Large intestine (tissue), 12 donors: ENCODE results near the gene FAM221A. TPM values are rescaled to one million over a fixed set of nuclear protein-coding genes. Genes with fewer than 3 reads are reported as not detected.

ENCODE experiments used
- DNase-seq, 2 donors: peaks; one replicate each; pipeline versions ENCODE4 v3.0.0 to v3.0.0-alpha.2; 2013
- H3K27ac ChIP-seq: one replicate; pipeline ENCODE4 v1.5.1; 2013; ENCODE audit warnings: low read length
- H3K27me3 ChIP-seq: 2 replicates; pipeline ENCODE4 v1.6.1; 2013; ENCODE audit warnings: low read length; ENCODE audit not compliant: control insufficient read depth, insufficient read depth
- H3K36me3 ChIP-seq: 2 replicates; pipeline ENCODE4 v1.6.1; 2013; ENCODE audit warnings: low read length; ENCODE audit not compliant: control insufficient read depth, insufficient read depth
- H3K4me1 ChIP-seq: one replicate; pipeline ENCODE4 v1.6.1; 2013; ENCODE audit warnings: low read length; ENCODE audit not compliant: control insufficient read depth, insufficient read depth
- H3K4me3 ChIP-seq: one replicate; pipeline ENCODE4 v1.5.1; 2013; ENCODE audit warnings: low read length
- H3K9me3 ChIP-seq: one replicate; pipeline ENCODE4 v1.6.1; 2013; ENCODE audit warnings: mild to moderate bottlenecking, low read depth, low read length, moderate library complexity; ENCODE audit not compliant: control insufficient read depth
- WGBS: methylation state at CpG from one replicate; pipeline ENCODE4 v1.1.5; 2013; ENCODE audit warnings: low lambda C conversion rate; ENCODE audit not compliant: insufficient coverage; 5-methylcytosine and 5-hydroxymethylcytosine counted together
- long read RNA-seq, 11 donors: transcript quantifications; one replicate each; lab custom pipeline, GENCODE V29; 2026
- polyA plus RNA-seq: library from polyadenylated mRNA; unstranded; fragments of 120-200 nt; gene quantifications from one replicate; pipeline ENCODE4 v1.2.1, GENCODE V29; 2013

Gene FAM221A, protein sequence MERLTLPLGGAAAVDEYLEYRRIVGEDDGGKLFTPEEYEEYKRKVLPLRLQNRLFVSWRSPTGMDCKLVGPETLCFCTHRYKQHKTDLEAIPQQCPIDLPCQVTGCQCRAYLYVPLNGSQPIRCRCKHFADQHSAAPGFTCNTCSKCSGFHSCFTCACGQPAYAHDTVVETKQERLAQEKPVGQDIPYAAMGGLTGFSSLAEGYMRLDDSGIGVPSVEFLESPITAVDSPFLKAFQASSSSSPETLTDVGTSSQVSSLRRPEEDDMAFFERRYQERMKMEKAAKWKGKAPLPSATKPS
- polyA plus RNA-seq = 12.5 TPM
- long read RNA-seq, donor 1, partial matches to known transcripts = 6 of 7 reads
- long read RNA-seq, donor 1, other reads (novel, unspliced or antisense) = 0 of 7 reads
- long read RNA-seq, donor 2, partial matches to known transcripts = 0 of 8 reads
- long read RNA-seq, donor 2, other reads (novel, unspliced or antisense) = 0 of 8 reads
- long read RNA-seq, donor 3, partial matches to known transcripts = 0 of 4 reads
- long read RNA-seq, donor 3, other reads (novel, unspliced or antisense) = 0 of 4 reads
- long read RNA-seq, donor 4 = 0 reads
- long read RNA-seq, donor 5, partial matches to known transcripts = 0 of 2 reads
- long read RNA-seq, donor 5, other reads (novel, unspliced or antisense) = 0 of 2 reads
- long read RNA-seq, donor 6, partial matches to known transcripts = 0 of 2 reads
- long read RNA-seq, donor 6, other reads (novel, unspliced or antisense) = 0 of 2 reads
- long read RNA-seq, donor 7, partial matches to known transcripts = 0 of 1 reads
- long read RNA-seq, donor 7, other reads (novel, unspliced or antisense) = 0 of 1 reads
- long read RNA-seq, donor 8, partial matches to known transcripts = 0 of 2 reads
- long read RNA-seq, donor 8, other reads (novel, unspliced or antisense) = 0 of 2 reads
- long read RNA-seq, donor 9, partial matches to known transcripts = 0 of 5 reads
- long read RNA-seq, donor 9, other reads (novel, unspliced or antisense) = 0 of 5 reads
- long read RNA-seq, donor 10, partial matches to known transcripts = 0 of 4 reads
- long read RNA-seq, donor 10, other reads (novel, unspliced or antisense) = 0 of 4 reads
- long read RNA-seq, donor 11, partial matches to known transcripts = 0 of 2 reads
- long read RNA-seq, donor 11, other reads (novel, unspliced or antisense) = 0 of 2 reads

DNA sequence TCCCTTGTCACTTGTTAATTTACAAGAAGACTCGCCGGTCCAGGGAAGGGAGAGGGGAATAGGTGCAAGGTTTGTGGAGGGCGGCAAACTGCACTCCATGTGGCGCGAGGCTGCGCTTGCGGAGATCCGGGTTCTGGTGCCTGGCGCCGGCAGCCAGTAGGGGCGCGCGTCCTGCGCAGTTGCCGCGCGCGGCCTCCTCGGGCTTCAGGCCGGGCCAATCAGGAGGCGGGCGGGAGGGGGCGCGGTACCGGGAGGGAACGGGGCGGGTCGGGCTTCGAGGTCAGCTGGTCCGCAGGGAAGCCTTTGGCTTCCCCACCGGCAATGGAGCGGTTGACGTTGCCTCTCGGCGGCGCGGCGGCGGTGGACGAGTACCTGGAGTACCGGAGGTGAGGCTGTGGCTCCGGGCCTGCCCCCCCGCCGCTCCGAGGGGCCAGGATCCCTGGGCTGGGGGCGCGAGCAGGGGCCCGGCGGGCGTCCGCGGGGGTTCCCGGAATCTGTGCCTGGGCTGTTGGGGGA, at the start of gene FAM221A:
TSS of gene FAM221A (plus strand) at position 302 of the 516 bp plus-strand sequence. CDS start at position 322, 20 bp downstream.
- WGBS = no CpG with 5 or more reads among the region's 53 CpGs
- DNase-seq = peak; percentile 90 to 91
- Histone ChIP-seq H3K4me1 (peaks cover 5% of the 10 kb centered on the region), H3K36me3 (no peaks in the 10 kb centered on the region), H3K27me3 (no peaks in the 10 kb centered on the region), H3K4me3 (peak within 1 kb of the TSS; percentile 78), H3K9me3 (no peaks in the 10 kb centered on the region), H3K27ac (peak within 1 kb of the TSS; percentile 87)

DNA sequence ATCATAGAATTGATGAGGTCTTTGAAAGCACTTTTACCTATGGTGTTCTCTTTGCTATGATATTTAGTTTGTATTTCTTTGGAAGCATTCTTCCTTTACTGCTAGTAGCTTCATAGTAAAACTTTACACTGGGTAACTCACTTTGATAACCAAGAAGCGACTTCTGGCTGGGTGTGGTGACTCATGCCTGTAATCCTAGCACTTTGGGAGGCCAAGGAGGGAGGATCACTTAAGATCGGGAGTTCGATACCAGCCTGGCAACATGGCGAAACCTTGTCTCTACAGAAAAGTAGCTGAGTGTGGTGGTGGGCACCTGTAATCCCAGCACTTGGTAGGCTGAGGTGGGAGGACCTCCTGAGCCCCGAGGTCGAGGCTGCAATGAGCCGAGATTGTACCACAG, 46.6 kb upstream of the FAM221A start:
- Histone ChIP-seq H3K9me3 (peaks cover 3% of the 10 kb centered on the region), H3K36me3 (no peaks in the 10 kb centered on the region), H3K27me3 (no peaks in the 10 kb centered on the region), H3K4me1 (peaks cover 4% of the 10 kb centered on the region), H3K27ac (no peak overlapping the region), H3K4me3 (no peak overlapping the region)
- no CpG with 5 or more reads among the region's 7 CpGs for WGBS
- no peak for DNase-seq

DNA sequence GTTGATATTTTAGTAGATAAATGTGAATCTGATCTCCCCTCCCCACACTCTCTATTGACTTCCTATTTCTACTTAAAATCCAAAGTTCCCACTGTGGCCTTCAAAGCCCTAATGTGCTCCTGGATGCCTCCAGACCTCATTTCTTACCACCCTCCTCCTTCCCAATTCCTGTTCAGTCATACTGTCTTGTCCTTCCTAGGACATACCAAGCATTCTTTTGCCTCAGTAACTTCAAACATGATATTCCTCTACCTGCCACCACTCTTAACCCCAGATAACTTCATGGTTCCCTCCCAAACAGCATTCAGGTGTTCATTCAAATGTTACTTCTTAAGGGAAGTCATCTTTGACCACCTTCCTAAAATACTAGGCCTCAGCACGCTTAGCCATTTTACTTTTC, 34.2 kb upstream of the FAM221A start:
- Histone ChIP-seq H3K36me3 (no peaks in the 10 kb centered on the region), H3K9me3 (no peaks in the 10 kb centered on the region), H3K27me3 (no peaks in the 10 kb centered on the region), H3K4me3 (no peak overlapping the region), H3K27ac (no peak overlapping the region), H3K4me1 (no peaks in the 10 kb centered on the region)
- WGBS = 100% methylated on average over 1 of the region's 1 CpG
- no peak for DNase-seq

DNA sequence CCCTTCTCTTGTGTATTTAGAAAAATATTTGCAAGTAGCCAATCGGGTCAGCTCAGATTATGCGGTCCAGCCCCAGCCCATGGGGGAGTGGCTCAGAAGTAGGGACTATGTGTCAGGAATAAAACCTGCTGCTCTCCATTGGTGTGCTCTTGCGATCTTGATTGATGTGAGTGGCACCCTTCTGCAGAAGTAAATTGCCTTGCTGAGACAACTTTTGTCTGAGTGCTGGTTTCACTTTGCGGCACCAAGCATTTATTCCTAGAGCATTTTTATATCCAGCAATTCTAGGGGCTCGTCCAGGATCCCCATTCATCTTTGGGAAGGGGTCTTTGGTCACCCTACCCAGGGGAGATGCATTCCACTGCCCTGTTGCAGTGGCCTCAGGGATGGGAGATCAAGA, 26.1 kb upstream of the FAM221A start:
- Histone ChIP-seq H3K27me3 (no peaks in the 10 kb centered on the region), H3K9me3 (peaks cover 29% of the 10 kb centered on the region), H3K27ac (no peak overlapping the region), H3K4me3 (no peak overlapping the region), H3K36me3 (no peaks in the 10 kb centered on the region), H3K4me1 (no peaks in the 10 kb centered on the region)
- WGBS = no CpG with 5 or more reads among the region's 5 CpGs
- no peak for DNase-seq

DNA sequence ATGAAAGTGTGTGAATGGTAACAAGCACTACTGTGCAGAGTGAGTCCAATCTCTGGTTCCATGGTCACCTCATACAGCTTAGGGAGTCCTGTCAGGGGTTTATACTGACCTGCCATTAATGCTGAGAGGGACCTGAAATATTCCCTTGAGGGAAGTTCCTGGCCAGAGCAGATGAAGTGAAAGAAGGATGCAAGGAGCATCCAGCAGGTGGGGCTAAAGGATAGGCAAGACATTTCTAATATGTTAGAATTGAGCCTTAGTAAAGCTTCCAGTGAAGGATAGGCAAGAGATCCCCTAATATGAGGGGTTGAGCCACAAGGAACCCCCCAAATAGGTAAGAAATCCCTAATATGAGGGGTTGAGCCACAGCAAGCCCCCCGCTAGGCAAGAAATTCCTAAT, 25.5 kb upstream of the FAM221A start:
- no peaks in the 10 kb centered on the region for H3K4me1 ChIP-seq
- peaks cover 30% of the 10 kb centered on the region for H3K9me3 ChIP-seq
- no peaks in the 10 kb centered on the region for H3K36me3 ChIP-seq
- DNase-seq = no peak
- WGBS = no CpG with 5 or more reads among the region's 1 CpG
- H3K4me3 ChIP-seq = no peak overlapping the region
- no peak overlapping the region for H3K27ac ChIP-seq
- H3K27me3 ChIP-seq = no peaks in the 10 kb centered on the region

DNA sequence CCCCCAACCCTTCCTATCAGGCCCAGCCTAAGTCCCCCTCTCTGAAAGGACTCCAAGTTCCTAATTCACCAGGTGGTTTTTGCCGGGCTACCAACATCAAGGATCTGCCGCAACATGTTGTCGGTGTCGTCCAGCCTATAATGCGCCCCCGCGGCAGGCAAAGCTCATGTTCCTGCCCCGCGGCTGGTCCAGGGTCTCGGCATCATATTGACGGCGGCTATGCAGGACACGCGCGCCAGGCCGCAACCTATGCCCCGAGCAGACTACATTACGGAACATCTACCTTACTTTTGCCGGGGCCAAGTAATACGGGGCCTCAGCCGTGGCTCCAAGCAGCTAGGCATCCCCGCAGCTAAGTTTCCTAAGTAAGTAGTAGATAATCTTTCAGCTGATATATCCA, 24.6 kb upstream of the FAM221A start:
- no CpG with 5 or more reads among the region's 22 CpGs for whole genome bisulfite sequencing
- peaks cover 30% of the 10 kb centered on the region for H3K9me3 ChIP-seq
- H3K4me1 ChIP-seq = no peaks in the 10 kb centered on the region
- no peaks in the 10 kb centered on the region for H3K36me3 ChIP-seq
- H3K4me3 ChIP-seq = no peak overlapping the region
- no peak for DNase-seq
- H3K27ac ChIP-seq = no peak overlapping the region
- no peaks in the 10 kb centered on the region for H3K27me3 ChIP-seq

DNA sequence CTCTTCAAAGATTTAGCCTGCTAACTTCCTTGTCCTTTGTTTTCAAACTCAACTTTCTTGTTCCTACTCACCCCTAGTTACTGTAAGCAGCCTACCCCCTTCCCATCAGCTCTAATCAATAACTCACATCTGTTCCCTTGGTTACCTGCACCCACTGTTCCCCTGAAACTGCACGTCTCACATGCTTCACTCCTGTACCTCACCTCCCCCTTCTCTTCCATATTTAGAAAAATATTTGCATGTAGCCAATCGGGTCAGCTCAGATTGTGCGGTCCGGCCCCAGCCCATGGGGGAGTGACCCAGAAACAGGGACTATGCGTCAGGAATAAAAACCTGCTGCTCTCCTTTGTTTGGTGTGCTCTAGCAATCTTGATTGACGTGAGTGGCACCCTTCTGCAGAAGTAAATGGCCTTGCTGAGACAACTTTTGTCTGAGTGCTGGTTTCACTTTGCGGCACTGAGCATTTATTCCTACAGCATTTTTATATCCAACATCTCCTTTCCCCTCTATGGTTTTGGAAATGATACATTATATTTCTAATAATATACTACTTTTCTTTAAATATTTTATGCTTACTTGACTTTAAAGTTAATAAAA, 21.1 kb upstream of the FAM221A start:
- no peak overlapping the region for H3K27ac ChIP-seq
- H3K9me3 ChIP-seq = peaks cover 19% of the 10 kb centered on the region
- no peaks in the 10 kb centered on the region for H3K4me1 ChIP-seq
- no peaks in the 10 kb centered on the region for H3K27me3 ChIP-seq
- no peak overlapping the region for H3K4me3 ChIP-seq
- 100% methylated on average over 2 of the region's 7 CpGs for WGBS
- no peaks in the 10 kb centered on the region for H3K36me3 ChIP-seq
- DNase-seq = no peak

DNA sequence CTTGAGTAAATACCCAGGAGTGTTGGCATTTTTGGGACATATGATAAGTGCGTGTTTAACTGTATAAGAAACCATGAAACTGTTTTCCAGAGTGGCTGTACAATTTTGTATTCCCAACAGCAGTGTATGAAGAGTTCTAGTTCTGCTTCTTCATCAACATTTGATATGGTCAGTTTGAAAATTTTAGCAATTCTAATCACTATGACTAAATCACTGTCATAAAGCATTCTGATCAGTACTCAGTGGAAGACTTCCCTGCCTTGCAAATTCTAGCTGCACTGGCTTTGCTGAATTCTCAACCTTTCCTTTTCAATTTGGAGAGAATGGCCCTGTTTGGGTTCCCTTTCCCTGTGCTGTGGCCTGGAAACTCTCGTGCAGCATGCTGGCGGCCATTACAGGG, 18.6 kb upstream of the FAM221A start:
- Histone ChIP-seq H3K4me3 (no peak overlapping the region), H3K4me1 (no peaks in the 10 kb centered on the region), H3K27ac (no peak overlapping the region), H3K9me3 (peaks cover 6% of the 10 kb centered on the region), H3K27me3 (no peaks in the 10 kb centered on the region), H3K36me3 (no peaks in the 10 kb centered on the region)
- no peak for DNase-seq
- WGBS = 100% methylated on average over 1 of the region's 3 CpGs

DNA sequence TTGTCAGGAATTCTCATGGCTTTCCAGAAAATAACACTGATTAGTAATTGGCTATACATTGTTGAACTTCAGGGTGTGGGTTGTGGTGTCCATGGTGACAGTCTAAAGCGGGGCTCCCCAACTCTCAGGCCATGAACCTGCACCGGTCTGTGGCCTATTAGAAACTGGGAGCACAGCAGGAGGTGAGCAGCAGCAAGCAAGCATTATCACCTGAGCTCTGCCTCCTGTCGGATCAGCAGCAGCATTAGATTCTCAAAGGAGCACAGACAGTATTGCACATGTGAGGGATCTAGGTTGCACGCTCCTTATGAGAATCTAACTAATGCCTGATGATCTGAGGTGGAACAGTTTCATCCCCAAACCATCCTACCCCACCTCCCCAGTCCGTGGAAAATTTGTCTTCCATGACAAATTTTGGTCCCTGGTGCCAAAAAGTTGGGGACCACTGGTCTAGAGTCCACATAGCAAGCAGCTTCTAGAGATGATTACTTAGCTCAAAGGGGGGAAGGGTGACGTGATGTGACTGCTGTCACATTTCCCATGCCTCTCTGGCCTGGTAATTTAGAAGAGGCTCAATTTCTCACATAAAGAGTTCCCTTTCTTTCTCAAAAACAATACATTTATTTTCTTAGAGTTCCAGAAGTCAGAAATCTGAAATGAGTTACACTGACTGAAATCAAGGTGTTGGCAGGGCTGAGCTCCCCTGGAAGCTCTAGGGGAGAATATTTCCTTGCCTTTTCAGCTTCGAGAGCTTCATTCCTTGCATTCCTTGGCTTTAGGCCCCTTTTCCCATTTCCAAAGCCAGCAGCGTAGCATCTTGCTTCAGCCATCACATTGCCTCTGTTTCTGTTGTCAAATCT, 17.6 kb upstream of the FAM221A start:
- H3K4me1 ChIP-seq = no peaks in the 10 kb centered on the region
- H3K27ac ChIP-seq = no peak overlapping the region
- WGBS = 92% methylated on average over 2 of the region's 8 CpGs
- DNase-seq = no peak
- H3K27me3 ChIP-seq = no peaks in the 10 kb centered on the region
- peaks cover 6% of the 10 kb centered on the region for H3K9me3 ChIP-seq
- no peaks in the 10 kb centered on the region for H3K36me3 ChIP-seq
- H3K4me3 ChIP-seq = no peak overlapping the region
